Small intestine (tissue), 7 donors: Measurements from ENCODE around the gene ANKRD65. TPM values are rescaled to one million over a fixed set of nuclear protein-coding genes. Genes with fewer than 3 reads are reported as not detected.

Source experiments
- DNase-seq, 2 donors: peaks; one replicate each; pipeline versions ENCODE4 v3.0.0 to v3.0.0-alpha.2; 2013
- FAIRE-seq: peaks from 2 replicates; lab custom pipeline; 2012; peaks lifted over from hg19 to GRCh38; lab: Jason Lieb, UNC
- H3K27ac ChIP-seq, 3 donors: one replicate each; pipeline ENCODE4 v1.5.1; 2013; ENCODE audit warnings: low read length in 2 of 3, mild to moderate bottlenecking in 2 of 3, control low read depth in 1 of 3, inconsistent platforms in 1 of 3, low read depth in 1 of 3, moderate library complexity in 1 of 3
- H3K27me3 ChIP-seq, 3 donors: one replicate each; pipeline ENCODE4 v1.6.1; 2013; ENCODE audit warnings: low read length in 3 of 3, inconsistent platforms in 1 of 3; ENCODE audit not compliant: control insufficient read depth in 3 of 3, insufficient read depth in 3 of 3
- H3K36me3 ChIP-seq, 3 donors: one replicate each; pipeline ENCODE4 v1.6.1; 2013; ENCODE audit warnings: low read length in 3 of 3, inconsistent platforms in 1 of 3, low read depth in 1 of 3, mild to moderate bottlenecking in 1 of 3, moderate library complexity in 1 of 3; ENCODE audit not compliant: control insufficient read depth in 3 of 3, insufficient read depth in 2 of 3
- H3K4me1 ChIP-seq, 3 donors: one replicate each; pipeline ENCODE4 v1.6.1; 2013; ENCODE audit warnings: low read length in 2 of 3, inconsistent platforms in 1 of 3, low read depth in 1 of 3, mild to moderate bottlenecking in 1 of 3, moderate library complexity in 1 of 3; ENCODE audit not compliant: control insufficient read depth in 3 of 3, insufficient read depth in 2 of 3
- H3K4me3 ChIP-seq, 3 donors: one replicate each; pipeline ENCODE4 v1.5.1; 2013; ENCODE audit warnings: low read length in 3 of 3, control low read depth in 1 of 3, inconsistent platforms in 1 of 3, low read depth in 1 of 3, mild to moderate bottlenecking in 1 of 3, moderate library complexity in 1 of 3
- H3K9me3 ChIP-seq, 2 donors: one replicate each; pipeline ENCODE4 v1.6.1; 2013; ENCODE audit warnings: low read depth in 1 of 2, low read length in 1 of 2; ENCODE audit not compliant: control insufficient read depth in 2 of 2, insufficient read depth in 1 of 2
- WGBS, 3 donors: extraction: QIAGEN DNeasy Blood & Tissue Kit; methylation state at CpG; one replicate each; pipeline ENCODE4 v1.1.7; 2013; 5-methylcytosine and 5-hydroxymethylcytosine counted together
- polyA plus RNA-seq, 4 donors: library from polyadenylated mRNA; stranded (reverse) in 3 of 4; unstranded in 1 of 4; fragments of 200-250 nt in 3 of 4; fragments of 120-200 nt in 1 of 4; gene quantifications; one replicate each; pipeline versions ENCODE4 v1.2.1 to v1.2.3, GENCODE V29; 2013
- donor health status: healthy with polysubstance abuse.
- donor health status: control.
- donor health status: control.
- donor health status: Bipolar disorder and iron deficiency.
- donor health status: healthy.

ANKRD65 gene
- polyA plus RNA-seq, 4 donors: 1.1 to 1.7 (median 1.5) TPM

GRCh38 chr1:1424707-1425106, 3.6 kb upstream of the ANKRD65 start:
- H3K27me3 ChIP-seq: peaks cover under 1 to 16% (median 7%) of the 10 kb centered on the region in 3 donors
- H3K9me3 ChIP-seq: peaks cover 0 to 2% of the 10 kb centered on the region in 2 donors
- no peak overlapping the region for H3K4me3 ChIP-seq
- FAIRE-seq (no peak), DNase-seq (no peak)
- H3K4me1 ChIP-seq: peaks cover 0 to 17% (median 0%) of the 10 kb centered on the region in 3 donors
- H3K27ac ChIP-seq: no peak overlapping the region
- 87 to 88% (median 88%) methylated on average over 15 of the region's 15 CpGs for WGBS, 3 donors
- H3K36me3 ChIP-seq: no peaks in the 10 kb centered on the region

DNA sequence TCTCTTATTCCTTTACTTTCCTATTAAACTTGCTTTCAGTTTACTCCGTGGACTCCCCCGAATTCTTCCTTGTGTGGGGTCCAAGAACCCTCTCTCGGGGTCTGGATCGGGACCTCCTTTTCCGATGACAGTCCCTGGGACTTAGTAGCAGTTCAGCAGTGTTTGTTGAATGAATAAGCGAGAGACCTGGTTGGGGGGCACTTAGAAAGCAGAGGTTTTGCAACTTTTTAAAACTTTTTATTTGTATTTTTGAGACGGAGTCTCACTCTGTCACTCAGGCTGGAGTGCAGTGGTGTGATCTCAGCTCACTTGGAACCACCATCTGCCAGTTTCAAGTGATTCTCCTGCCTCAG, 2.1 kb upstream of the ANKRD65 start:
- no peak overlapping the region for H3K4me3 ChIP-seq
- H3K4me1 ChIP-seq: peaks cover 0 to 12% (median 0%) of the 10 kb centered on the region in 3 donors
- WGBS, 3 donors: 83 to 94% (median 87%) methylated on average over 7 of the region's 7 CpGs
- peaks cover 1 to 21% (median 10%) of the 10 kb centered on the region in 3 donors for H3K27me3 ChIP-seq
- H3K27ac ChIP-seq: no peak overlapping the region
- FAIRE-seq (no peak), DNase-seq (no peak)
- peaks cover 0 to under 1% of the 10 kb centered on the region in 2 donors for H3K9me3 ChIP-seq
- no peaks in the 10 kb centered on the region for H3K36me3 ChIP-seq

DNA sequence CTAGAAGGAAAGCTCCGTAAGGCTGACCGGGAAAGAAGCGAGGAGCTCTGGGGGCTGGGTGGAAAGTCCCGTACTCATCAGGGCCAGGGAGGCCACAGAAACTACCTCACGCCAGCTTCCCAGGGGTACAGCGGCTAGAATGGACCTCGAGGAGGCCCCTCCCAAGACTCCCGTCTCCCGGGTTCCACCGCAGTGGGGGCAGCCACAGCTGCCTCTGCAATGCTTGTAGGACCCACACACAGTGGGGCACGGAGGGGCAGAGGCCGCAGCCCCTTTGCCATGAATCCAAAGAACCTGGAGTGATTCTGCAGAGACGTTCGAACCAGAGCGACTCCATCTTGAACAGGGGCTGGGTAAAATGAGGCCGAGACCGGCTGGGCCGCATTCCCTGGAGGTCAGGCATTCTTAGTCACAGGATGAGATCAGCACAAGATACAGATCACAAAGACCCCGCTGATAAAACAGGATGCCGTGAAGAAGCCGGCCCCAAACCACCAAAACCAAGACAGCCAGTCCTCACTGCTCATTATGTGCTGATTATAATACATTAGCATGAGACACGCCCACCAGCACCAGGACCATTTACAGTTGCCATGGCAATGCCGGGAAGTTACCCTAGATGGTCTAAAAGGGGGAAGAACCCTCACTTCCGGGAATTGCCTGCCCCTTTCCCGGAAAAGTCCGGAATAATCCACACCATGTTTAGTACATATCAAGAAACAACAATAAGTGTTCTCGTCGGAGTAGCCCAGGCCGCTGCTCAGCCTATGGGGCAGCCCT, 1.6 kb upstream of the ANKRD65 start:
- H3K4me3 ChIP-seq: no peak overlapping the region
- no peaks in the 10 kb centered on the region for H3K36me3 ChIP-seq
- FAIRE-seq (no peak), DNase-seq (no peak)
- H3K4me1 ChIP-seq: peaks cover 0 to 10% (median 0%) of the 10 kb centered on the region in 3 donors
- no peaks in the 10 kb centered on the region for H3K9me3 ChIP-seq
- 56 to 60% (median 57%) methylated on average over 29 of the region's 29 CpGs for WGBS, 3 donors
- H3K27ac ChIP-seq: no peak overlapping the region
- H3K27me3 ChIP-seq: peaks cover 1 to 21% (median 10%) of the 10 kb centered on the region in 3 donors

DNA sequence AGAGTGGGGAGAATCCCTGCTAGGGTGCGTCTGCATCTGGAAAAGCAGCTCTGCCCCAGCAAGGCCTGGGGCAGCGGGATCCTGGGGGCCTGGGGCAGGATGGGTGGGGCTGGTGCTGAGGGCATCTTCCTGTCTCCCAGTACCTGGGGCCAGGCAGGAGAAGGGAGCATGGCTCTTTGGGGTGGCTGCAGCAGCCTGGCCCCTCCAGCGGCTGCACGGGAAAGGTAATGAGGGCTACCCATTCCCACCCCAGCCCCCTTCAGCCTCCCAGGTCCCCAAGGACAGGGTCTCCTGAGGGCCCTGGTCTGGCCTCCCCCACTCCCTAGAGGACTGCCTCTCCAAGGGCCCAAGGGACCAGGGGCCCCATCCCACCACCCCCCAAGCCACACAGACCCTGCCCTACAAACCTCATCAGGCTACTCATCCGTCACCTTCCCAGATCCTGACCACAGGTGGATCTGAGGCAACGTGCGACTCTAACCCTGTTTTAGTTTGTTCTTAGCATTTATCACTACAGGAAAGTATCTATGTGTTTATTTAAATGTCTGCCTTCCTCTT, 910 bp upstream of the ANKRD65 start:
- no peaks in the 10 kb centered on the region for H3K36me3 ChIP-seq
- H3K4me3 ChIP-seq: no peak overlapping the region
- peaks cover 0 to 10% (median 0%) of the 10 kb centered on the region in 3 donors for H3K4me1 ChIP-seq
- FAIRE-seq (no peak), DNase-seq (no peak)
- no peaks in the 10 kb centered on the region for H3K9me3 ChIP-seq
- no peak overlapping the region for H3K27ac ChIP-seq
- WGBS, 3 donors: 74 to 84% (median 80%) methylated on average over 6 to 7 of the region's 7 CpGs
- peaks cover 1 to 19% (median 10%) of the 10 kb centered on the region in 3 donors for H3K27me3 ChIP-seq

DNA sequence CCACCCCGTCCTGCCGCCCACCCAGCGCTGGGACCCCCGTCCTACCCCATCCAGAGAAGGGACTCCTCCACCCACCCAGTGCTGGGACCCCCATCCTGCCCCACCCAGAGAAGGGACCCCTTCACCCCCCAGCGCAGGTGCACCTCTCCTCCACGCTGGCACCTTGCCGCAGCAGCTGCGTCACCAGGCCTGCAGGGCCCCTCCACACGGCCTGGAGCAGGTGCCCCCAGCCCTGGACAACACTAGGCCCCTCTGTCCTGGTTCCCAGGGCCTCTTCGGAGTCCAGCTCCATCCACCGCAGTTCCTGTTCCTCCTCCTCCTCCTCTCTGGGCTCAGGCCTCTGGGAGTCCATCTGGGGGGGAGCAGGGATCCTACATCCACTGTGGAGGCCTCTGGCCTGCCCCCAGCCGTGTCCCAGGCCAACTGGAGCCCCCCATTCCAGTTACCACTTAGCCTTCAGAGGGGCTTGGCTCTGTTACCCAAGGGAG, 378 bp downstream of the ANKRD65 start:
- Histone ChIP-seq H3K27me3 (peaks cover 1 to 15% (median 10%) of the 10 kb centered on the region in 3 donors), H3K36me3 (no peaks in the 10 kb centered on the region), H3K4me1 (peaks cover 0 to 2% (median 0%) of the 10 kb centered on the region in 3 donors), H3K27ac (no peak overlapping the region), H3K4me3 (no peak overlapping the region), H3K9me3 (no peaks in the 10 kb centered on the region)
- DNase-seq: no peak
- no peak for FAIRE-seq
- WGBS, 3 donors: 77 to 81% (median 81%) methylated on average over 8 to 12 of the region's 12 CpGs

- Histone ChIP-seq H3K4me3 (peak overlapping the region; percentile 0 to 23 (median 1)), H3K27me3 (peaks cover 1 to 15% (median 10%) of the 10 kb centered on the region in 3 donors), H3K9me3 (no peaks in the 10 kb centered on the region), H3K36me3 (no peaks in the 10 kb centered on the region), H3K27ac (peak overlapping the region in 1 of 3 donors; percentile 24), H3K4me1 (no peaks in the 10 kb centered on the region)
- DNase-seq (peak in 1 of 2 donors; percentile 56), FAIRE-seq (no peak)
- 11 to 34% (median 19%) methylated on average over 33 to 112 of the region's 112 CpGs for WGBS, 3 donors
These were observed 1.0 kb downstream of the ANKRD65 start for GRCh38 chr1:1419813-1420653.

DNA sequence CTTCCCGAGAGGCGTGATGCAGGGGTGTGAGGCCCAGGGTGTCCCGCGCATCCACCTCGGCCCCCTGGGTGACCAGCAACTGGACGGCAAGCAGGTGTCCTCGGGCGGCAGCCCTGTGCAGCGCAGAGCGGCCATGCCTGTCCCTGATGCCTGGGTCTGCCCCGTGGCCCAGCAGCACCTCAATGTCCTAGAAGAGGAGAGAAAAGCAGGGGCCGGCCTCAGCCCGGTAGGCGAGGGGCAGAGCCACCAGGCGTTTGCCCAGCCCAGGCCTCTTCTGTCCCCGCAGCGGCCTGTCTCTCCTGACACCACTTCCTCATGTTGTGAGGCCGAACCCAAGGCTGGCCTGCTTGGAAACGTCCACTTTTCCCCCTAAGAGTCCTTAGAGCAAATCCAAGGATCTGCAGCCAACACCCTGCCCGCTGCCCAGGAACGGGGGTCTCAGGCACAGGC, 1.7 kb downstream of the ANKRD65 start:
- H3K4me1 ChIP-seq: no peaks in the 10 kb centered on the region
- WGBS, 3 donors: 85 to 90% (median 88%) methylated on average over 21 of the region's 21 CpGs
- H3K9me3 ChIP-seq: no peaks in the 10 kb centered on the region
- FAIRE-seq (no peak), DNase-seq (no peak)
- H3K27ac ChIP-seq: peak overlapping the region in 1 of 3 donors; percentile 24
- H3K27me3 ChIP-seq: peaks cover 1 to 15% (median 10%) of the 10 kb centered on the region in 3 donors
- no peaks in the 10 kb centered on the region for H3K36me3 ChIP-seq
- H3K4me3 ChIP-seq: peak overlapping the region in 1 of 3 donors; percentile 0
